Measurements from ENCODE around the gene NRGN.

Gene NRGN

DNA sequence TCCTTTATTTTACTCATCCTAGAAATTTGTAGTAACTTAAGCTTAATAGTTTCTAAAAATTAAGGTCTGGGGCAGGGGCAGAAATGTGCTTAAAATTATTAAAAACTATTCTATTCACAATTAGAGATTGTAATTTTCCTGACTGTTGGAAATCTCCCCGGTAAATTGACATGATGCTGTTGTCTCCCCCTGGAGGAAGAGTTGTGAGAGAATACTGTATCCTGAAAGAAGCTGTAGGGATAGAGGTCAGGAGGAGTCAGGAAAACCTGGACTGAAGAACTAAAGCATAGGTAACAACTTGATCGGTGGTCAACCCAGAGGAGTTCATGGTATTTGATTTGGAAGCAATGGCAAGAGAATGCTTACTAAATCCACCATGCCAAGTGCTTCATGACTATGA, 38.5 kb downstream of the NRGN start:
- H3K27me3 ChIP-seq (ENCODE audit: control insufficient read depth, insufficient read depth, low read length): no peaks in the 10 kb centered on the region
- no peaks in the 10 kb centered on the region for H3K4me1 ChIP-seq
- H3K36me3 ChIP-seq (ENCODE audit: control insufficient read depth, insufficient read depth, low read length): no peaks in the 10 kb centered on the region
- no peaks in the 10 kb centered on the region for H3K9me3 ChIP-seq (ENCODE audit: control insufficient read depth, low read length)
- TF ChIP-seq, protein P1, sequence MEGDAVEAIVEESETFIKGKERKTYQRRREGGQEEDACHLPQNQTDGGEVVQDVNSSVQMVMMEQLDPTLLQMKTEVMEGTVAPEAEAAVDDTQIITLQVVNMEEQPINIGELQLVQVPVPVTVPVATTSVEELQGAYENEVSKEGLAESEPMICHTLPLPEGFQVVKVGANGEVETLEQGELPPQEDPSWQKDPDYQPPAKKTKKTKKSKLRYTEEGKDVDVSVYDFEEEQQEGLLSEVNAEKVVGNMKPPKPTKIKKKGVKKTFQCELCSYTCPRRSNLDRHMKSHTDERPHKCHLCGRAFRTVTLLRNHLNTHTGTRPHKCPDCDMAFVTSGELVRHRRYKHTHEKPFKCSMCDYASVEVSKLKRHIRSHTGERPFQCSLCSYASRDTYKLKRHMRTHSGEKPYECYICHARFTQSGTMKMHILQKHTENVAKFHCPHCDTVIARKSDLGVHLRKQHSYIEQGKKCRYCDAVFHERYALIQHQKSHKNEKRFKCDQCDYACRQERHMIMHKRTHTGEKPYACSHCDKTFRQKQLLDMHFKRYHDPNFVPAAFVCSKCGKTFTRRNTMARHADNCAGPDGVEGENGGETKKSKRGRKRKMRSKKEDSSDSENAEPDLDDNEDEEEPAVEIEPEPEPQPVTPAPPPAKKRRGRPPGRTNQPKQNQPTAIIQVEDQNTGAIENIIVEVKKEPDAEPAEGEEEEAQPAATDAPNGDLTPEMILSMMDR (IDR thresholded peaks at IDR 0.05): no peak
- no peak overlapping the region for H2AFZ ChIP-seq
- no peak overlapping the region for H3K9ac ChIP-seq
- H3K4me3 ChIP-seq (ENCODE audit: low read depth, low read length): no peak overlapping the region
- no peak overlapping the region for H3K27ac ChIP-seq
- H3K4me2 ChIP-seq (ENCODE audit: low read length): no peak overlapping the region
- H3K79me2 ChIP-seq: peaks cover 10% of the 10 kb centered on the region

DNA sequence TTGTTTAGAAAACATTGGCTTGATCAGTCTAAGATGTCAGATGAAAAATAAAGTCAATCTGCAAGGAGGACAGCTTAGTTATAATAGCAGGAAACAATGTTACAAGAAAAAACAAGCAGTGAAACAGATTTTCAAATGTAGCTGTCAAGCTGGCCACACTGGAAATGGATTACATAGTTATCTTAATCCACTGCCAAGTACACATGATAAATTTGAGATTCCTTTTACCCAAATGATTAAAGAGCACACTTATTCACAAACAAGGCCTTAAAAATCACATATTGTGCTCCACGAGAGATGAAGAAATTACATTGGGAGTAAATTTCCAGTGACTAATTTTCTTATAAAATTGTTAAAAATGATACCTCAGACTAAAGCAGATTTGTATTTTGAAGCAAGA, 39.8 kb downstream of the NRGN start:
- H3K27me3 ChIP-seq (ENCODE audit: control insufficient read depth, insufficient read depth, low read length): no peaks in the 10 kb centered on the region
- no peak overlapping the region for H2AFZ ChIP-seq
- H3K4me2 ChIP-seq (ENCODE audit: low read length): no peak overlapping the region
- TF ChIP-seq, protein P1 (IDR thresholded peaks at IDR 0.05): no peak
- no peak overlapping the region for H3K27ac ChIP-seq
- no peak overlapping the region for H3K4me3 ChIP-seq (ENCODE audit: low read depth, low read length)
- no peak overlapping the region for H3K9ac ChIP-seq
- no peaks in the 10 kb centered on the region for H3K9me3 ChIP-seq (ENCODE audit: control insufficient read depth, low read length)
- no peaks in the 10 kb centered on the region for H3K4me1 ChIP-seq
- H3K79me2 ChIP-seq: peaks cover 10% of the 10 kb centered on the region
- no peaks in the 10 kb centered on the region for H3K36me3 ChIP-seq (ENCODE audit: control insufficient read depth, insufficient read depth, low read length)

DNA sequence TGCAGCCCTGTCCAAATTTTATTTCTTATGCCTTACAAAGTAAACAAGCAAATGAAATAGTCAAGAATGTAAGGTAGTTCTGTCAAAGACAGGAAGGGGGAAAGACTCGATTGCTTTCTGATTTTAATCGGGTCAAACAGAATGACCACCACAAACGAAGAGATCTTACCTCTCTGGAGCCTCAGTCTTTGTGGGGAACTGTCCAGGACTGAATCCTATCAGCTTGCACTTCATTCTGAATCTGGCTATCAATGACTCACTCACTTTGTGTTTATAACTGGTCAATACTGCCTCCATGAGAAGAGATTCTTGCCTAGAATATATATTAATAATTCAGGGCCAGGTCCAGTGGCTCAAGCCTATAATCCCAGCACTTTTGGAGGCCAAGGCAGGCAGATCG, 43.3 kb downstream of the NRGN start:
- no peak overlapping the region for H3K4me2 ChIP-seq (ENCODE audit: low read length)
- peaks cover 7% of the 10 kb centered on the region for H3K79me2 ChIP-seq
- no peaks in the 10 kb centered on the region for H3K27me3 ChIP-seq (ENCODE audit: control insufficient read depth, insufficient read depth, low read length)
- H3K4me3 ChIP-seq (ENCODE audit: low read depth, low read length): no peak overlapping the region
- TF ChIP-seq, protein P1 (IDR thresholded peaks at IDR 0.05): no peak
- no peak overlapping the region for H3K9ac ChIP-seq
- H2AFZ ChIP-seq: no peak overlapping the region
- no peaks in the 10 kb centered on the region for H3K4me1 ChIP-seq
- no peak overlapping the region for H3K27ac ChIP-seq
- H3K36me3 ChIP-seq (ENCODE audit: control insufficient read depth, insufficient read depth, low read length): no peaks in the 10 kb centered on the region
- H3K9me3 ChIP-seq (ENCODE audit: control insufficient read depth, low read length): no peaks in the 10 kb centered on the region

DNA sequence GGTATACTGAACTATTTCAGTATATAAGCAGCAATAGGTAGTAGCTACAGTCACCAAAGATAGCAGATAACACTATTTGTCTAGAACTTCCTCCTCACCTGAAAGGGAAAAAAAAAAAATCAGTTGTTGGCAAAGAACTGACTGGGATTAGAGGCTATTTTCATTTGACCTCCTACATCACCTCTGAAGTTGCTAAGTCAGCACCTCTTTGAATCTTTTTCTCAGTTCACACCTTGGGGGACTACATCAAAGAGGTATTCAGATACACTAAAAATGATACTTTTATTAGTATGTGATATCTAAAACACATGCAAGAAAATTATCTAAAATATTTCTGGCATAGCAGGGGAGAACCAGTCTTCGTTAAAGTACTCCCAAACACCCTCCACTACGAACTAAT, 44.3 kb downstream of the NRGN start:
- H3K27ac ChIP-seq: no peak overlapping the region
- H3K4me2 ChIP-seq (ENCODE audit: low read length): no peak overlapping the region
- H3K4me1 ChIP-seq: no peaks in the 10 kb centered on the region
- no peak overlapping the region for H2AFZ ChIP-seq
- H3K36me3 ChIP-seq (ENCODE audit: control insufficient read depth, insufficient read depth, low read length): no peaks in the 10 kb centered on the region
- no peaks in the 10 kb centered on the region for H3K9me3 ChIP-seq (ENCODE audit: control insufficient read depth, low read length)
- H3K79me2 ChIP-seq: peaks cover 7% of the 10 kb centered on the region
- no peak overlapping the region for H3K9ac ChIP-seq
- no peak overlapping the region for H3K4me3 ChIP-seq (ENCODE audit: low read depth, low read length)
- H3K27me3 ChIP-seq (ENCODE audit: control insufficient read depth, insufficient read depth, low read length): no peaks in the 10 kb centered on the region
- TF ChIP-seq, protein P1 (IDR thresholded peaks at IDR 0.05): no peak

DNA sequence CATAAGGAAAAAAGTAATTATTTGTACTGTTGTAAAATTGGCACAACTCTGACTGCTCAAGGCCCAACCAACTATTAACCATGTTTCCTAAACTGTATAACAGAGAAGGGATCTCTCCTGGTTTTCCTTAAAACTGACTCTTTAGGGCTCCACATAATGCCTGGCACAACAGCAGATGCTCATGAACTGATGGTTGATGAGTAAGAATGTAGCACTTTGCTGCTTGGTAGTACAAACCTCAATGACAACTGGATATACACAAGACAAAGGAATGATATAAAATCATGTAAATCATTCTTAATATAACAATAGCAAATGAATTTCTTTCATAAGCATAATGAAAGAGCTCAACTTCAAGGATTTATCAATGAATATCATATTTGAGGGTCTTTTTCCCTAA, 48.8 kb downstream of the NRGN start:
- Histone ChIP-seq H3K27me3 (ENCODE audit: control insufficient read depth, insufficient read depth, low read length) (no peaks in the 10 kb centered on the region), H3K4me1 (no peaks in the 10 kb centered on the region), H3K9ac (no peak overlapping the region), H3K4me2 (ENCODE audit: low read length) (no peak overlapping the region), H3K9me3 (ENCODE audit: control insufficient read depth, low read length) (no peaks in the 10 kb centered on the region), H2AFZ (no peak overlapping the region), H3K27ac (no peak overlapping the region), H3K79me2 (peaks cover 14% of the 10 kb centered on the region), H3K4me3 (ENCODE audit: low read depth, low read length) (no peak overlapping the region), H3K36me3 (ENCODE audit: control insufficient read depth, insufficient read depth, low read length) (no peaks in the 10 kb centered on the region)
- TF ChIP-seq, protein P1 (IDR thresholded peaks at IDR 0.05): no peak
